GM23338 (cell line): ENCODE data around the gene EP400.

Source experiments
- CTCF ChIP-seq, 2 experiments: fragments of 200-600 bp in 1 of 2; sonication (generic) in 1 of 2; conservative IDR thresholded peaks; 2 replicates each; pipeline versions ENCODE4 v1.5.1 to v1.6.1; 2016 to 2017; ENCODE audit warnings: antibody characterized with exemption in 2 of 2, low read depth in 2 of 2, mild to moderate bottlenecking in 2 of 2, moderate library complexity in 1 of 2
- EZH2phosphoT487 ChIP-seq: fragments of 200-600 bp; sonication (generic); IDR thresholded peaks from one replicate; pipeline ENCODE4 v1.8.1; 2018; ENCODE audit warnings: antibody characterized with exemption; ENCODE audit not compliant: unreplicated experiment
- POLR2AphosphoS5 ChIP-seq: IDR thresholded peaks from 2 replicates; pipeline ENCODE4 v1.6.1; 2016; ENCODE audit warnings: antibody characterized with exemption, low read depth
- REST ChIP-seq: IDR thresholded peaks from one replicate; pipeline ENCODE4 v1.6.1; 2018; ENCODE audit warnings: antibody characterized with exemption; ENCODE audit not compliant: unreplicated experiment

GRCh38 chr12:132083614-132083940, 133.8 kb downstream of the EP400 start:
- TF ChIP-seq EZH2phosphoT487 = no peak
- TF ChIP-seq CTCF (conservative IDR thresholded peaks at IDR 0.05; ENCODE audit: low read depth in 2 of 2) = no peak
- TF ChIP-seq POLR2AphosphoS5 = no peak
- TF ChIP-seq REST = no peak
